Limb (tissue), 2 donors: ENCODE results near the gene EVA1B.
A peak's percentile ranks its signal among the peaks of the same experiment; 100 is the strongest.

Experiments
- DNase-seq, 2 donors: peaks; one replicate each; pipeline ENCODE4 v3.0.0-alpha.2; 2016; ENCODE audit errors: extremely low spot score in 2 of 2

Gene EVA1B

DNA sequence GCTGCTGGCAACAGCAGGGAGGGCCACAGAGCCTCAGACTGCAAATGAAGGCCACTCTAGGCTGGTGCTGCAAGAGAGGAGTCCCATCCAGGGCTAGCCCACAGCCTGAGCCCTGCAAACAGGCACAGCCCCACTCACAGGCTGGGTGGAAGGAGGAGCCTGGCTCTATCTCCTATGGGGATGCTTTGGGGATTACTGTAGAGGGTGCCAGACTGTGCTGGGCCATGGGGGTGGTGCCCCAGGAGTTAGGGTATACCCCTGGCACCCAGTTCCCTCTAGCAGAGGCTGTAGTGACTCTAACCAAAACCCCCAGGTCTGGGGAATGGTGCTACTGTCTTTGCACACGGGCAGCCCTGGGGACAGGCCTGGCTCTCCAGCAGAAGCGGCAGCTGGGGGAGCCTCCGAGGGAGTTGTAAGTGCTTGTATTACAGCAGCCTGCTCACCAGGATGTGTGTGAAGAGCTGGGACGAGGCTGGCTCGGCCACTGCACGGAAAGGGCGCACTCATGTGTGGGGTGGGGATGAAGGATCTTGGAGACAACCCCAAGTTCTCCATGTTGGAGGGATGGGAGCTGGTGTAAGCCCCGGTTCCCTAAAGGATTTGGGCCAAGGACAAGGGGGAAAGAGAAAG lies 23.4 kb upstream of the EVA1B start:
- no peak for DNase-seq

DNA sequence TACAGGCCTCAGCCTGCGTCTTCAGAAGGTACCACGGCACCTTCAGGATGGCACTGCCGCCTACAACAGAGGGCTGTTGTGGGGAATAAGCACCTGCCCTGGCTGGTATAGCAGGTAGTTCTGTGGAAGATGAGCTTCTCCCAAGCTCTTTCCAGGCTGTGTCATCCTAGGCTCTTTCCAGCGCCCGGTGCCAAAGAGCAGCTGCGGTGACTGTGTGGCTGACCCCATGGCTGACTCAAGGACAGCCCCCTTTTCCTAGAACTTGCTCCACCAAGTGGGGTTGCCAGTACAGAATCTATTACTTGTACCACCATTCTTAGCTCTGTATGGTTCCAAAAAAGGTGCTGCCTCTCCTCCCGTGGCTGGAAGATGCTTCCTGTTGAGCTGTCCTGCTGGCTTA lies 21.9 kb upstream of the EVA1B start:
- no peak for DNase-seq

DNA sequence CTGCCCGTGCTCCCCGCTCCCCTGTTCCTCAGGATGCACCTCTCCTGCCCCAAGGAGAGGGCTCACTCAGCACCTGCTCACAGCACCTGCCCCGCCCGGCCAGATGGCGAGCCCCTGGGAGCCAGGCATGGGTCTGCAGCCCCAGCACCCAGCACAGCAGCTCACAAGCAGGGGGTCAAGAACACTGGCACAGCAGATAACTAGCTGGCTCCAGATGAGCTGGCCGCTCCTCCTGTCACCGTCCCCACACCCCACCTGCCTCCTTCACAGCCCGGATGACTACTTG lies 20.9 kb upstream of the EVA1B start:
- no peak for DNase-seq

DNA sequence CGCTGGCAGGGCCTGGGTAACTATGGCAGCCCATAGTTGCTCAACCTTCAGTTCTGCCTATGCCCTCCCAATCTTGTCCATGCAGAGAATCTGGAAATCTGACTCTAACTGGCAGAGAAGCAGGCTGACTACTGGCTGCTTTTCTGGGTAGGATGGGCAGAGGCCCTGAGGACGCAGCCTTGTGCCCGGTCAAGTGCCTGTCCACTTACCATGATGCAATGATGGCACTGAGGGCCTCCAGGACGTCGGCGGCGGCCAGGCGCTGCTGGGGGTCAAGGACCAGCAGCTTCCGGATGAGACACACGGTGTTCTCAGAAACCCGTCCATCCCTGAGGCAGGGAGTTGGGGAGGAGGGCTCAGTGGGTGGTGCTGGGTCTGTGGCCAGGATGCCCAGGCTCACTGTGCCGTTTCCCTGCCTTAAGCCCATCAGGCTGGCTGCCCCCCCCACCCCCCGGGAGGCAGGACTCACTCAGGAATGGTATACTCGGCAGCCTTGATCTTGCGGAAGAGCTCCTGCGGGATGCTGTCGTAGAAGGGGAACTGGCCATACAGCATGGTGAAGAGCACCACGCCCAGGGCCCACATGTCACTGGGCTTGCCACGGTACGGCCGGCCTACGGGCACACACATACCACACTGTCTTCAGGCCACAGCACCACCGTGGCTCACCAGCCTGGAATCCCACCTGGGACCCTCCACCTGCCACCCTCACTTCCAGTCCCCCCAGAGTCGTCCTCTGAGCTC lies 20.4 kb upstream of the EVA1B start:
- no peak for DNase-seq

DNA sequence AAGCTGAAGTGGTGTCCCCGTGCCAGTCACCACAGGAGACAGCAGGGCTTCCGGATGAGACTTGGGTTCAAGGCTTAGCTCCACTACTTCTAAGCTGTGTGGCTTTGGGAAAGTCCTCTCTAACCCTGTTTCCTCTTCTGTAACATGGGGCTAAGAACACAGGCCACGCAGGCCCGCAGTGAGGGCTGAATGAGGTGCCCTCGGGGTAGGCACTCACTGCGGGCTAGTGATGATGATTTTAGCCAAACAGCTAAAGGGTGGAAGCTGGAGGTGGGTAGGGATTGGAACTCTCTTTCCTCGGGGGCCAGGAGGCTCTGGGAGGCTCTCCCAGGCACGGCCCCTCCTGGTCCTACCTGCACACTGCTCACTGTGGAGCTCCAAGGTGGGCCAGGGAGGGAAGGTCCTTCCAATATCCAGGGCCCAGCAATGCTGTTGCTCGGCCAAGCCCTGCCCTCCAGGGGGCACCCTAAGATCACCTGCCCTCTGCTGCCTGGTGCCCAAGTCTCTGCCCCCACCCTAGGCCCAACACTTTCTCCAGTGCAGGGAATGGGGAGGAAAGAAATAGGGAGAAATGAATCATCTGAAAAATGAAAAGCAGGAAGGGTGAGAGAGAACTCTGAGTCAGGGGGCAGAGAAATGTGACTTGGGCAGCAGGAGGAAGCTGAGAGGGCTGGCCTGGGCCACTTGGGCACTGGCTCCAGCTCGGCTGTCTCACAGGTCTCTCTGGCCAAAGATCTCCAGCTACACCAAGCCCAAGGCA lies 19.2 kb upstream of the EVA1B start:
- DNase-seq: no peak

DNA sequence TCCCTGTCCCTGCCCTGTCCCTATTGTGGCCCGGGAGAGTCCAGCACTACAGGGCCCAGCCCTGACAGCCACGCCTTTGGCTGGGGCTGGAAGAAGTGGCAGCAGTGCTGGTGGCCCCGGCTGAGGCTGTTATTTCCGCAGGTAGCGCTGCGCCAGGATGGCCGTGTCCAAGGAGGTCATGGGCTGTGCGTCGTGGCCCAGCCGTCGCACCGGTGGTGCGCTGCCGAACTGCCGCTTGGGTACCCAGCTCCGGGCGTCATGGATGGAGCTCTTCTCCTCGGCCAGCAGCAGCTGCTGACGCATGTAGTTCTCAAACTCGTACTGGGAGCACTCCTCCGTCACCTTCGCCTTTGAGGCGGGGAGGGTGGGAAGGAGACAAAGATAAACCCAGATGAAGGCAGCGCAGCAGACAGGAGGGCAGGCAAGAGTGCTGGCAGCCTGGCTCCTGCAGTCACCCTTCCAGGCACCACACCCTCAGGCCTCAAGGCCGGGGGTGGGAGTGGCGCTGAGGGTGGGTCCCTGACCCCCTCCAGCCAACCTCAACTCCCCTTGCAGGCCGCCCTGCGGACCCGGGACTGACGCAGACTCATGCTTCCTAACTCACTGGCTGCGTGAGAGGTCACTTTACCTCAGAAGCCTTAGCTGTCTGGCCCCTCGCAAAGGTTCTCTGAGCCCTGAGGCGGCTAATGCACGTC lies 18.3 kb upstream of the EVA1B start:
- DNase-seq: no peak

DNA sequence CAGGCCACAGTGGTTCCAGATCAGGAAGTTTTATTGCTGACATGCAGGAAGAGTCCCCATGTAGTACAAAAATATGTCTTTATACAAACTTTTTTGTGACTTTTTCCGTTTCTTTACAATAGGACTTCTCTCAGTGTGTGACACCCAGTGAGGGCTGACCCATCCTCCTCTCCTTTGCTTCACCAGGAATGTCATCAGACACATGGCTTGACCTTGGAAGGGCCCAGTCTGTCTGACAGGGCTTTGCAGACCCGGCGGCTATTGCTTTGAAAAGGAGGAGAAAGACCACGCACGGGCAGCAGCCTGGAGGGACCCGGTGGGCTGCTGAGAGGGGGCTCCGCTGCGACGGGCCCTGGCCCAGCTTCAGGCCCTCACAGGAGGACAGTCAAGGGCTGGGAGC lies 16.2 kb upstream of the EVA1B start:
- no peak for DNase-seq

DNA sequence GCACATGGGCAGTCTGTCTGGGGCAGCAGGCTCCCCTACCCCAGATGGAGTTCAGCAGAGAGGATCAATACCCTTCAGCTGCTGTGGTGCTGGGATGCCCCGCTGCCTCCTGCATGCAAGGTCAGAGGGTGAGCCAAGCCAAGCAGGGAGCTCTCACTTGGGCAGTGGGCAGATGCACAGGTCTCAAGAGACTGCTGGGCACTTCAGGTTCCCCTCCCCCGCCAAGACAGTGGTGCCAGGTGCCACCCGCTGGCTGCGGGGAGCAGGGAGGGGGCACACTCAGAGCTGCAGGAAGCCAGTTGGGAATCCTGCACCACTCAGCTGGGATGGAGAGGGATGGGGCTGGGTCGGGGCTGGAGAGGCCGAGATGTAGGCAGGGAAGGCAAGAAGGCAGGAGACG lies 15.8 kb upstream of the EVA1B start:
- no peak for DNase-seq

DNA sequence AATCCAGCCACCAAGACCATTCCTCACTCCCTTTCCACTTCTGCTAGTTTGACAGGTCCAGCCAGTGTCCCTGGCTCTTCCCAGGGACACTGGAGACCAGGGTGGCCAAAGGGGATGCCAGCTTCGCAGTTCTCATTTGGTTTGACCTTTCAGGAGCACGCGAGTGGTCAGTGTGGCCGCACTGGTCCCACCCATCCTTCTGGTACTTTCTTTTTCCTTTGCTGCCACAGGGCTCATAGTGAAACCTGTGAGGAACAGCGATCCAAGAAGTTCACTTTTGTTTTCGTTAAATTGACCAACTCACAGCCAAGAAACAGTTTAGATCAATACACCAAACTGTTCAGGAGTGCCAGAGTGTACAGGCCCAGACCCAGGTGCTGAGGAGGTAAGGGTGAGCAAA lies 14.4 kb upstream of the EVA1B start:
- DNase-seq: no peak

DNA sequence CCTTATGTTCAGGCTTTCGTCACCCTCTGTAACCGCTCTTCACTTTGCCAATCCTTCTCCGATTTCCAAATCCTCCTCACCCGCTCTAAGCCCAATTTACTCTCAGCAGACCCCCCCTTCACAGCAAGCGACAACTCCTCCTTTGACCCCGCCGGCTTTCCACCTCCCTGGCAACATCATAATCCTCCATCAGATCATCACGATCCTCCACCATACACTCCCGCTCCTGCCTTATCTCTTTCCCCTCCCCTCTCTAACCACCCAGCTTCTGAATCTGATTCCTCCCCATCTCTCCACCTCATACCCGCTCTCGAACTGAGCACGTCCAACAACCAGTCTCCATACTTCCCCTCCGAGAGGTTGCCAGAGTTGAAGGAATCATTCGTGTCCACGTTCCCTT lies 7.5 kb upstream of the EVA1B start:
- DNase-seq: no peak

DNA sequence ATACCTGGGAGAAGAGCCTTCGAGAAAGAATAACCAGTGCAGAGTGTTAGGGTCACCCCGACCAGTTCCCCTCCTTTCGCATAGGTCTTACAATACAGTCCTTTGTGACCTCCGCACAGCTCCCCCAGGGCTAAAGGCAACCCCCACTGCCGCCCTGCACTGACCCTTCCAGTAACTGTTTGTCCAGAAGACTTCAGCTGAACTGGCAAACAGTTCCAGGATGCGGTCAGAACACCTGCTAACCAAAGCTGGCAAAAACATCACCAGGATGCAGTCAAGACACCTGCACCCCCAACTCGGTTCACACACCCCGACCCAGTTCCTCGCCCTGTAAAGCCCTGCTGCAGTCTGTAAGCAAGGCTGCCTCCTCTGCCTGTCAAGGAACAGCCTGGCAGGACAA lies 6.4 kb upstream of the EVA1B start:
- DNase-seq: no peak

DNA sequence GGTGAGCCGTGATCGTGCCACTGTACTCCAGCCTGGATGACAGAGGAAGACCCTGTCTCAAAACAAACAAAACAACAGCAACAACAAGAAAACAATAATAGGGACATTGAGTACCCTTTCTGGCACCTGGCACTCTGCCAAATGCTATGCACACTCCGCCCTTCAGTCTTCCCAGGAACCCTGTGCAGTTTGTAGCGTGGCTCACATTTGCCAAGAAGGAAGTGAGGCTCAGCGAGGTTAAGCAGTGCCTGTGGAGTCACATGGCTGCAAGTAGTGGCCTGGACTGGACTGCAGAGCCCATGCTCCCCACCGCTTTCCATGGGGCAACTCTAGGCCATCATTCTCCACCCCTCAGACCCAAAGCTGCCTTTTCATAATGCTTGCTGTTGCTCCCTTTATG lies 5.3 kb upstream of the EVA1B start:
- DNase-seq: peak in 1 of 2 donors; percentile 21

DNA sequence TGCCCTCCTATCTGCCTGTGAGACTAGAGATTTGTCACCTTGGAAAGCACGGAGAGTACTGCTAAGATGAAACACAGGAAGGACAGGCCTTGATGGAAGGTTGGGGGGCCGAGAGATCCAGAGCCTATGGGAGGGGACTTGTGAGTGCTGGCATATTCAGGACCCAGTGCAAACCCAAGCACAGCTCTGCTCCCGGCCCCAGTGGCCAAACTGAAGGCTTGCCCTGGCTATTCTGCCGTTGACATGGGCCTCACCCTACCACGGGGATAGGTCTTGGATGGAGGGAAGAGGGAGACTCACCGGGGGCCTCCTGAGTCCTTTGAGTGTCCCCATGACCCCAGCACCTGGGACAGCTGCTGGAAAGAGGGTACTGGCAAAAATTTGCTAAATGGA lies 4.6 kb upstream of the EVA1B start:
- no peak for DNase-seq

DNA sequence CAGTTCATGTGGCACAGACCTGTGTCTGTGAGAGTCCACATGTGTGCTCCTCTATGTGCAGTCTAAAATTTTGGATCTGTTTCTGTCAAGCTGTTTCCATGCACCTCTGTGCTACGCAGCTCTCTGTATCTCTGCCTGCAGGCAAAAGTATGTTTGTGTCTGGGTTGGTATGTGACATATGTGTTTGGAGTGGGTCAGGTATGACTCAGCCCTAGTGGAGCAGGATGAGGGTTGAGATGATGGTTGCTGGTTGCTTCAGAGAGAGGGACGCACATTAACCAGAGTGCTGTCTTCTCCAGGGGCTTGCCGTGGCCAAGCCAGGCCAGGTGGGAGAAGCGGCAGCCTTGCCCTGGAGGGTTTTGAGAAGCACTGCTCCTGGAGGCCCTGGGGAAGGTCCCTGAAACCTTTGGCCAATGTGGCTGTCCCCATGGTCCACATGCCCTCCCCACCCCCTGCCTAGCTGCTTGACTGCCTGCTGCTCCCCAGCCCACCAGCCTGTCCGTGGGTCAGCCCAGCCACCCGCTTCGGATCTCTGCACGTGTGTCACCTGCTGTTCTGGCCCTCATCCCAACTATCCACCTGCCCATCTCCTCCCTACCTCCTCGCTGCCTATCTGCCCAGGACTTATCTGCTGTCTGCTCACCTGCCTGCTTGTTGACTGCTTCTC lies 4.1 kb upstream of the EVA1B start:
- no peak for DNase-seq

DNA sequence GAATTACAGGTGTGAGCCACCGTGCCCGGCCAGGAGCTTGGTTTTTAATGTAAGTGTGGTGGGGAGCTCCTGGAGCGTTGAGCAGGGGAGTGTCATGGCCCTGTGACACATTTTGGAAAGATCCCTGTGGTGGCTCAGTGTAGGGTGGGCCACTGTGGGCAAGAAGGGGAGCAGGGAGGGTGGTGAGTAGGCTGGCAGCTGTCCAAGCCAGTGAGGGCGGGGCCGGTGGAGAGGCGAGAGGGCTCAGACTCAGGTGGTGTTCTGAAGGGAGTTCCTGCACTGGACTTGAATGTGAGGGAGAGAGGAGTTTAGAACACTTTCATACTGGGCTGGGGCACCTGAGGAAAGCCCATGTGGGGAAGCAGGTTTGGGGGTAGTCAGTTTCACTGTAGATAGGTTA lies 3.1 kb upstream of the EVA1B start:
- no peak for DNase-seq

DNA sequence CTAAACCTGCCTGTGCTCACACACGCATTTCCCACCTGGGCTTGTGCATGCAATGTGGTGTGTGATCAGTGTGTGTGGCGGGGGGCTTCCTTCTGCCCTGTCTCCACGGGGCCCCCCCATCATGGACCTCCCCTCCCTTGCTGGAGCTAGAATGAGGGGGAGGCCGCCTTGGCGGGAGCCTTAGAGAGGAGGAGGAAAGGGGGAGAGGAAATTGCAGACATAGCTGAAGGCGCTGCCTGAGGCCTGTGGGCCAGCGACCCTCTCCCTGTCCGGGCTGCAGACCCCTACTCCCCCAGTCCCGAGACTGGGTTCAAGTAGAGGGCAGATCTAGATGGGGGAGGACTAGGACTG lies 883 bp upstream of the EVA1B start:
- DNase-seq: no peak

DNA sequence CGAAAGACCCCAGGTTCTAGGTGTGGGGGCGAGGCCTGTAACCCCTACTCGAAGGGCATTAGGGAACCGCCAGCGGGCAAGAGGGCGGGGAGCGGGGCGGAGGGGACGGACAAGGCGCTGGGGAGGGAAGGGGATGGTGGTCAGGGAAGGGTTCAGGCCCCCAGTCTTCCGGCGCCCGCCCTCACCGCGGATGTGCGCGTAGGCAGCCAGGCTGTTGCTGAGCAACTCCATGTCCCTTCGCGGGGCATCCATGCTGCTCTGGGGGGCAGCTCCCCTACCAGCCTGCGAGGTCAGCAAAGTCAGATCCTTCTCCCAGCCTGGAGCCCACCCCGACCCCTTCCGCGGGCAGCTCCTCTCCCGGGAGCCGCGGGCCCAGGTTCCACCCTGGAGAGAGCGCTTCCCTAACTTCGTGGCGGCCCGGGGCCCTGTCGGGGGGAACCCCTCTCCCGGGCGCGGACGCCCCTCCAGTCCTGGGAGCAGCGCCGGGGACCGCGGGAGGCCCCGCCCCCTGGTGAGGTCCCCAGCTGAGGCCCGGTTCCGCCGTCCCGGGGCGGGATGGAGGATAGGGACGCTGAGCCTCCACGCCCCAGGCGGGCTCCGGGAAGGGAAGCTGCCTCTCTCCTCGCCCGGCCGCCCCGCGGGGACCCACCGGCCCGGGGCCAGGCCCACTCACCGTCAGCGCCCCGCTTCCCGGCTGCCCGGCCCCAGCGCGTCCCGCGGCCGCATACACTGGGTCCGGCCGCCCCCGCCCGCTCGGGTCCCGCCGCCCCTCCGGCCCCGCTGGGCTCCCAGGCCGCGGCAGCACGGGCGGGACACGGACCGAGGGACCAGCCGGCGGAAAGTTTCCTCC lies 434 bp downstream of the EVA1B start:
- DNase-seq: peak; percentile 25 to 78

DNA sequence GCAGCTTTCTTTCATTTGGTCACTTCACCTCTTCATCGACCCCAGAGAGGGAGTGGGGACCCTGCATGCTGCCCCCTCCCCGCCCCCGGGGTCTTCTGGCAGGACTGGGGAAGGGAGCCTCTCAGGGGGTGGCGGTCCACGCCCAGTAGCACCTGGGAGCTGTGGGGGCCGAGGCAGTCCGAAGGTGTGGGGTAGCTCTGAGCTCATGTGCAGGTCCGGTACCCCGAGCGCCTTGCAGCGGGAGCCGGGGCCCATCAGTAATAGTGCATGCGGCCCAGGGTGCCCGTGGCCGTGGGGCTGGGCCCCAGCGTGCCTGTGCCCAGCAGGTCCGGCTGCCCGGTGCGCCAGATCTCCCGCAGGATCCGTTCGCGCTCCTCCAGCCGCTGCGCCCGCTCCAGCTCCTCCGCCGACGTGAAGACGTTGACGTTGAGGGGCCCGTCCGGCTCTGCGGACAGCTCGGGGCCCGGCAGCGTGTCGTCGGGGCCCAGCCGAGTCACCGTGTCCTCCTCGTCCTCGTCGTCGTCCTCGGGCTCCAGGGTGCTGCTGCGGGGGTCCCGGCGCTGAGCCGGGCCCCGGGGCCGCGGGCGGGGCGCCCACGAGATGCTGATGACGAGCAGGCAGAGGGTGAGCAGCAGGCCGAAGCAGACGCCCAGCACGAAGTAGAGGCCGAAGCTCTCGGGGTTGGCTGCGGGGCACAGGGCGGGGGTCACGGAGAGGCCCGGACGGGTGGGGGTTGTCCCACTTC lies 1.2 kb downstream of the EVA1B start:
- DNase-seq: peak in 1 of 2 donors; percentile 56

DNA sequence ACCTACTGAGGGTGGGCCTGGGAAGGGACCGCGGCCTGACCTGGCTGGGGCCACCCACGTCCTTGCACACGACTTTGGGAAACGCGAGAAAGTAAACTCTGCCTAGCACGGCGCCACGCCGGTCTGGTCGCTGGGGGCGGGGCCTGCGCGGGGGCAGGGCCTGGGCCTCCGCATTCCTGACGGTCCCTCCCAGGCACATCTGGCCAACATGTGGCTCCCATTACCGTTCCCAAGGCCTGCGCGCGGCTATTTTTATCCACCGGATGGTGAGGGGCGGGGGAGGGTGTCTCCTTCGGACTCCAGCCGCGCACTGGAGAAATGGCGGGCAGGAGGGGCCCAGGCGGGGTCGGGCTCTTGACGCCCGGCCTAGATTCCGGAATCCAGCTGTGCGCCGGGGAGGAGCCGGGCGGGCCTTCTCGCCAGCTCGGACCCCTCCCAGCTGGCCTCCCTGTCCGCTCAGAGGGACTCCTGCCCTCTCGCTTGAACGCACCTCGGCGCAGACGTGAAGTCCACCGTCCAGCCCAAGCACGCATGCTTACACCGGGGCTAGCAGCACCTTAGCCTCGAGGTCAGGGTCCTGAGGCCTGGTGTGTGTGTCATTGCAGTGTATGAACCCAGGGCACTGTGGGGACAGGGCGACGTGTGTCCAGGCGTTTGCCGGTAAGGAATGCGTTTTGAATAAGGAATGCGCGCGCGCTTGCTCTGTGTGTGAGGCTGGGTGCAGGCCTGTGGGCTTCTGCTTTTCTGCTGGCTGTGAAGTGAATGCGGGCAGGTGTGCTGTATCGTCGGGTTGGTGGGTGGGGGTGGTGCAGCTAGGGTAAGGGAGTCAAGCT lies 2.1 kb downstream of the EVA1B start:
- DNase-seq: peak; percentile 93

DNA sequence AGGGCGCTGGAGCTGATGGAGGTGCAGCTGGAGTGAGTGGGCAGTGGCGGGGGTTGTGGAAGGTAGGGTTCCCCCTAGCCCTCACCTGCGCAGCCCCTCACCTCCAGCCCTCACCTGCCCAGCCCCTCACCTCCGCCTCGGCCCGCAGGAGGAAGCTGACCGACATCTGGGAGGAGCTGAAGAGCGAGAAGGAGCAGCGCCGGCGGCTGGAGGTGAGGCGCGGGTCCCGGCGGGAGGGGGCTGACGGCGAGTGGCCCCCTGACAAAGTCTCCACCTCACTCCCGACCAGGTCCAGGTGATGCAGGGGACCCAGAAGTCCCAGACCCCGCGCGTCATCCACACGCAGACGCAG lies 2.7 kb downstream of the EVA1B start:
- no peak for DNase-seq
